Vagina (tissue), 2 donors: ENCODE results near the gene MARCKS. TPM values are rescaled to one million over a fixed set of nuclear protein-coding genes. Genes with fewer than 3 reads are reported as not detected.

ENCODE experiments used
- DNase-seq, 2 donors: peaks; one replicate each; pipeline ENCODE4 v3.0.0-alpha.2; 2017; ENCODE audit errors: extremely low spot score in 2 of 2
- H3K27ac ChIP-seq: fragments of 200-600 bp; sonication (generic); one replicate; pipeline ENCODE4 v1.5.1; 2019
- H3K27me3 ChIP-seq: fragments of 200-600 bp; sonication (generic); one replicate; pipeline ENCODE4 v1.5.1; 2019
- H3K36me3 ChIP-seq, 2 donors: fragments of 200-600 bp; sonication (generic); one replicate each; pipeline ENCODE4 v1.5.1; 2017 to 2019
- H3K4me1 ChIP-seq: fragments of 200-600 bp; sonication (generic); one replicate; pipeline ENCODE4 v1.5.1; 2019
- H3K4me3 ChIP-seq, 2 donors: fragments of 200-600 bp; sonication (generic); 1 replicate in 1 of 2; 2 replicates in 1 of 2; pipeline ENCODE4 v1.5.1; 2016 to 2019
- H3K9me3 ChIP-seq: fragments of 200-600 bp; sonication (generic); one replicate; pipeline ENCODE4 v1.5.1; 2019
- POLR2A ChIP-seq, 2 donors: fragments of 450-650 bp; IDR thresholded peaks; one replicate each; pipeline ENCODE4 v1.6.1; 2017; ENCODE audit warnings: antibody characterized with exemption in 2 of 2, mild to moderate bottlenecking in 2 of 2, moderate library complexity in 2 of 2
- POLR2AphosphoS5 ChIP-seq, 2 donors: sonication (generic); formaldehyde crosslinking; IDR thresholded peaks; one replicate each; pipeline ENCODE4 v1.9.0; 2017; ENCODE audit warnings: antibody characterized with exemption in 2 of 2, mild to moderate bottlenecking in 2 of 2, low read depth in 1 of 2; ENCODE audit not compliant: insufficient read depth in 1 of 2
- intact Hi-C: fragments of 100-400 bp; cut with DNase I; formaldehyde crosslinking; loops from one replicate; pipeline ENCODE4 v1.15.1; 2023
- total RNA-seq: library from RNA; depleted of rRNA; stranded (reverse); fragments of >200 nt; gene quantifications from one replicate; pipeline ENCODE4 v1.2.3, GENCODE V29; 2016
- TF ChIP-seq, protein P1 (sequence below), 3 experiments: fragments of 450-650 bp in 2 of 3; fragments of 200-600 bp in 1 of 3; sonication (generic) in 1 of 3; IDR thresholded peaks; one replicate each; pipeline ENCODE4 v1.5.1; 2017 to 2019; ENCODE audit warnings: antibody characterized with exemption in 3 of 3, mild to moderate bottlenecking in 2 of 3, moderate library complexity in 2 of 3

The MARCKS gene
- total RNA-seq, 1 donor from 2014 or later: 46.4 TPM

DNA sequence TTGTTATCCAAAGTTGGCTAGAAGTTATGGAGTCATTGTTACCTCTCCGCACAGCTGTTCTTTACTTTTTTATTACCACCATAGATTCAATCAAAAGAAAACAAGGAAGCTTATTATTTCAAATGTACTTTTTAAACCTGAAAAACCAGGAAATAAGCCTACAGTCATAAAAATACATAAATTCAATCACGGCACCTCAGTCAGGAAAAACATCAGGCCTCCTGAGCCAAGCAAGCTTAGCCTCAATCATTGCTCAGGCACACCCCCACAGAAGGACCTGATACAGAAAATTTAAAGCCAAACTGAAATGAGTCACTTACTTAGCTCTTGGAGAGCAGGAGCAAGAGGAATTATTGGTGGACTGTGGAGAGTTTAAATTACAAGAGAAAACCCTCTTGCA lies 44.3 kb downstream of the MARCKS start:
- TF ChIP-seq POLR2A (IDR thresholded peaks at IDR 0.05) (no peak), POLR2AphosphoS5 (IDR thresholded peaks at IDR 0.05; ENCODE audit: insufficient read depth in 1 of 2, low read depth in 1 of 2) (no peak)
- TF ChIP-seq, protein P1, sequence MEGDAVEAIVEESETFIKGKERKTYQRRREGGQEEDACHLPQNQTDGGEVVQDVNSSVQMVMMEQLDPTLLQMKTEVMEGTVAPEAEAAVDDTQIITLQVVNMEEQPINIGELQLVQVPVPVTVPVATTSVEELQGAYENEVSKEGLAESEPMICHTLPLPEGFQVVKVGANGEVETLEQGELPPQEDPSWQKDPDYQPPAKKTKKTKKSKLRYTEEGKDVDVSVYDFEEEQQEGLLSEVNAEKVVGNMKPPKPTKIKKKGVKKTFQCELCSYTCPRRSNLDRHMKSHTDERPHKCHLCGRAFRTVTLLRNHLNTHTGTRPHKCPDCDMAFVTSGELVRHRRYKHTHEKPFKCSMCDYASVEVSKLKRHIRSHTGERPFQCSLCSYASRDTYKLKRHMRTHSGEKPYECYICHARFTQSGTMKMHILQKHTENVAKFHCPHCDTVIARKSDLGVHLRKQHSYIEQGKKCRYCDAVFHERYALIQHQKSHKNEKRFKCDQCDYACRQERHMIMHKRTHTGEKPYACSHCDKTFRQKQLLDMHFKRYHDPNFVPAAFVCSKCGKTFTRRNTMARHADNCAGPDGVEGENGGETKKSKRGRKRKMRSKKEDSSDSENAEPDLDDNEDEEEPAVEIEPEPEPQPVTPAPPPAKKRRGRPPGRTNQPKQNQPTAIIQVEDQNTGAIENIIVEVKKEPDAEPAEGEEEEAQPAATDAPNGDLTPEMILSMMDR (IDR thresholded peaks at IDR 0.05): no peak
- Histone ChIP-seq H3K27ac (no peak overlapping the region), H3K27me3 (no peaks in the 10 kb centered on the region), H3K36me3 (no peaks in the 10 kb centered on the region), H3K4me1 (peaks cover 8% of the 10 kb centered on the region), H3K4me3 (no peak overlapping the region), H3K9me3 (no peaks in the 10 kb centered on the region)
- no peak for DNase-seq
- intact Hi-C loops: no loop called here

DNA sequence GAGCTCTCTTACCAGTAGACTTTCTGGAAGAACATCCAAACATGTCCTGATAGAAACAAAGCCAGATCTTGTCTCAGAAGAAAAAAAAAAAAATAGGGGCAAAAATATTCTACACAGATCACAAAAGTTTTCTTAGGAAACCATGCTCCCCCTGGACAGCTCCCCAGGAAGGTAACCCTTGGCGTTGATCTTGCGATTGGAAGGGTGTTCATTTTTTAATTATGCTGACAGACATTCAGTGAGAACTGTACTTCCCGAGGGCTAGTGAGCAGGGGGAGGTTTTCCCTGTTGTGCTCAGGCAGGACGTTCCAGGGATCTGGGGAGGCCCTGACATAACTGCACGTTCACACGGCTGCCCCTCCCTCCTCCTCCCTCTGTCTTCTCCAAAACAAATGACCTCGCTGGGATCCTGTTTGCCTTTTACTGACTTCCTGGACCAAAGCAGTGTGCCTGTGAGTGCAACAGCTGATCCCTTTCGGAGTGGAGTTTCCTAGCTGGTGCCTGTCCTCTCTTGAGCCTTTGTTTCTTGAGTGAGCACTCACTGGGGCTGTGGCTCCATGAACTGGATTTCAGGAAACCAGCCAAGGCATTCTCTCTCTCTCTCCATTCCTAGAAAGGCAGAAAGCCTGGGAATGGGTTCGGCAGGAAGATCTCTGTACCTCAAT lies 46.7 kb downstream of the MARCKS start:
- Histone ChIP-seq H3K36me3 (no peaks in the 10 kb centered on the region), H3K4me3 (no peak overlapping the region), H3K9me3 (no peaks in the 10 kb centered on the region), H3K4me1 (peaks cover 8% of the 10 kb centered on the region), H3K27ac (no peak overlapping the region), H3K27me3 (no peaks in the 10 kb centered on the region)
- no peak for DNase-seq
- intact Hi-C loops: no loop called here
- TF ChIP-seq, protein P1 (IDR thresholded peaks at IDR 0.05): no peak
- TF ChIP-seq POLR2A (IDR thresholded peaks at IDR 0.05): no peak
- no peak for TF ChIP-seq POLR2AphosphoS5 (IDR thresholded peaks at IDR 0.05; ENCODE audit: insufficient read depth in 1 of 2, low read depth in 1 of 2)

DNA sequence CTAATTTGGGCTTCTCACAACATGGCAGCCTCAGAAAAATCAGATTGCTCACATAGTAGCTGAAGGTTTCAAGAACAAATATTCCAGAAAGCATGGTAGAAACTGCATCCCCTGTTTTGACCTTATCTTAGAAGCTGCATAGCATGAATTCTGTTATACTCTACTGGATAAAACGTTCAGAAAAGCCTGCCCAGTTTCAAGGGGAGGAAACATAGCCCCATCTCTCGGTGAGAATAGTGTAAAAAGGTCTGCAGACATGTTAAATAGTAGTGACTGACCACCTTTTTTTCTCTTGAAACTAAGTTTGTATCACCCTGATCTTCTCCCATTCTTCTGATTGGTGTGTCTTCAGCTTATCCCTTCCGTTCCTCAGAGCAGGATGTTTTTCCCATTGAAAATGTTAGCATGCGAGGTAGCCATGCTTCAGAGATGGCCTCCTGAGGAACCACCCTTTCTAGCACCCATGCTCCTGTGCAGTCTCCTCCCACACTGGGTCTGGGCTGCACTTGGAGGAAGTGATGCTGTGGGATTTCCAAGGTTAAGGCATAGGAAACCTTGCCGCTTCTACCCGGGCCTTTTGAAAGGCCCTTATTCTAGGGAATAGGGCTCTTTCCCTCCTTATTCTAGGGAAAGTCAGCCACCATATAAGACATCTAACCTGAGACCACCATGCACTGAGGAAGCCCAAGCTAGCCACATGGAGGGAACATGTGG lies 50.1 kb downstream of the MARCKS start:
- Histone ChIP-seq H3K36me3 (no peaks in the 10 kb centered on the region), H3K4me1 (peaks cover 8% of the 10 kb centered on the region), H3K27ac (no peak overlapping the region), H3K9me3 (no peaks in the 10 kb centered on the region), H3K4me3 (no peak overlapping the region), H3K27me3 (no peaks in the 10 kb centered on the region)
- no peak for DNase-seq
- TF ChIP-seq, protein P1 (IDR thresholded peaks at IDR 0.05): no peak
- TF ChIP-seq POLR2A (IDR thresholded peaks at IDR 0.05) (no peak), POLR2AphosphoS5 (IDR thresholded peaks at IDR 0.05; ENCODE audit: insufficient read depth in 1 of 2, low read depth in 1 of 2) (no peak)
- intact Hi-C loops: no loop called here

DNA sequence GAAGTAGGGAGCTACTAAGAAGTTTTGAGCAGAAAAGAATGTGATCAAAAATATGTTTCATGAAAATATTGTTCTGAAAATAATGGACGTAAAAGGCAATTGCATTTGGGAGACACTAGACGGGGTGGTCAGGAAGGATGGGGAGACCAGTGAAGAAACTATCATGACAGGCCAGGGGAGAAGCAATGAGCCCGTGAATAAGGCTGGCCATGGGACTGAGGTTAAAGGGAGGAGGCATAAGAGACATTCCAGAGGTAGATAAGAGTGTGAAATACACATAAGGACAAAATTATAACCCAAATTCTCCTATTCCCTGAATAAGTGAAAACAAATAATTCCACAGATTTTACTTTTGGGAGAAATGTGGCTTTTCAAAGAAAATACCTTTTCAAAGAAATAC lies 51.7 kb downstream of the MARCKS start:
- Histone ChIP-seq H3K27me3 (no peaks in the 10 kb centered on the region), H3K9me3 (no peaks in the 10 kb centered on the region), H3K36me3 (no peaks in the 10 kb centered on the region), H3K27ac (no peak overlapping the region), H3K4me1 (peaks cover 6% of the 10 kb centered on the region), H3K4me3 (no peak overlapping the region)
- intact Hi-C loops: no loop called here
- TF ChIP-seq POLR2A (IDR thresholded peaks at IDR 0.05) (no peak), POLR2AphosphoS5 (IDR thresholded peaks at IDR 0.05; ENCODE audit: insufficient read depth in 1 of 2, low read depth in 1 of 2) (no peak)
- TF ChIP-seq, protein P1 (IDR thresholded peaks at IDR 0.05): no peak
- no peak for DNase-seq
